Lung (tissue), 12 donors: Measurements from ENCODE around the gene CFAP74. TPM values are rescaled to one million over a fixed set of nuclear protein-coding genes. Genes with fewer than 3 reads are reported as not detected.

ENCODE experiments used
- ATAC-seq: fragments of 200-7000 bp; cut with Tn5 transposase; one replicate; pipeline ENCODE4 v1.9.1; 2020; ENCODE audit warnings: moderate number of reproducible peaks; ENCODE audit not compliant: insufficient read depth, low FRiP score
- DNase-seq, 3 donors: peaks; one replicate each; pipeline ENCODE4 v3.0.0-alpha.2; 2013 to 2017
- H3K27ac ChIP-seq, 2 donors: one replicate each; pipeline ENCODE4 v1.5.1; 2013; ENCODE audit warnings: mild to moderate bottlenecking in 2 of 2, moderate library complexity in 2 of 2, control low read depth in 1 of 2, inconsistent platforms in 1 of 2, low read depth in 1 of 2, low read length in 1 of 2
- H3K27me3 ChIP-seq, 3 donors: one replicate each; pipeline ENCODE4 v1.5.1; 2013; ENCODE audit warnings: low read length in 2 of 3; ENCODE audit not compliant: control insufficient read depth in 3 of 3, insufficient read depth in 3 of 3
- H3K36me3 ChIP-seq, 4 donors: one replicate each; pipeline ENCODE4 v1.5.1; 2013; ENCODE audit warnings: low read length in 4 of 4, mild to moderate bottlenecking in 1 of 4, moderate library complexity in 1 of 4; ENCODE audit not compliant: control insufficient read depth in 4 of 4, insufficient read depth in 4 of 4
- H3K4me1 ChIP-seq, 5 donors: one replicate each; pipeline ENCODE4 v1.5.1; 2013; ENCODE audit warnings: low read length in 5 of 5, mild to moderate bottlenecking in 2 of 5, moderate library complexity in 1 of 5; ENCODE audit not compliant: control insufficient read depth in 5 of 5, insufficient read depth in 5 of 5
- H3K4me3 ChIP-seq: one replicate; pipeline ENCODE4 v1.5.1; 2013; ENCODE audit warnings: mild to moderate bottlenecking, control low read depth, moderate library complexity
- H3K9ac ChIP-seq, 2 donors: one replicate each; pipeline ENCODE4 v1.5.1; 2013; ENCODE audit warnings: low read length in 2 of 2, control low read depth in 1 of 2; ENCODE audit not compliant: insufficient read depth in 1 of 2
- H3K9me3 ChIP-seq, 4 donors: one replicate each; pipeline ENCODE4 v1.5.1; 2013; ENCODE audit warnings: low read length in 3 of 4, mild to moderate bottlenecking in 1 of 4, moderate library complexity in 1 of 4; ENCODE audit not compliant: control insufficient read depth in 4 of 4, insufficient read depth in 3 of 4
- CTCF ChIP-seq: IDR thresholded peaks from 2 replicates; pipeline ENCODE4 v1.5.1; 2012; ENCODE audit warnings: mild to moderate bottlenecking; ENCODE audit errors: control extremely low read depth, extremely low read depth
- WGBS, 2 donors: extraction: QIAGEN DNeasy Blood & Tissue Kit; methylation state at CpG; one replicate each; pipeline ENCODE4 v1.1.7; 2013; 5-methylcytosine and 5-hydroxymethylcytosine counted together
- polyA plus RNA-seq, 2 donors: library from polyadenylated mRNA; stranded (reverse); fragments of 200-250 nt; gene quantifications; one replicate each; pipeline ENCODE4 v1.2.1, GENCODE V29; 2013
- total RNA-seq, 2 donors: library from RNA; depleted of rRNA in 1 of 2; stranded (reverse); fragments of >200 nt in 1 of 2; gene quantifications; one replicate each; pipeline ENCODE4 v1.2.1, GENCODE V29; 2014 to 2021
- donor health status: control.
- donor health status: control.
- donor health status: Bipolar disorder and iron deficiency.
- donor health status: healthy.
- donor health status: DM: yes; HTN: yes; CAD: no.

The CFAP74 gene
- total and polyA plus RNA-seq, 4 donors: 3.1 to 20.8 (median 5.3) TPM

GRCh38 chr1:2028870-2029560 is 25.4 kb upstream of the CFAP74 start:
- 86 to 92% methylated on average over 26 of the region's 26 CpGs for WGBS, 2 donors
- no peak for TF ChIP-seq CTCF
- H3K9me3 ChIP-seq: no peaks in the 10 kb centered on the region
- DNase-seq (no peak), ATAC-seq (no peak)
- no peak overlapping the region for H3K27ac ChIP-seq
- H3K4me3 ChIP-seq: no peak overlapping the region
- H3K4me1 ChIP-seq: peaks cover 0 to 16% (median 4%) of the 10 kb centered on the region in 5 donors
- H3K36me3 ChIP-seq: no peaks in the 10 kb centered on the region
- H3K9ac ChIP-seq: no peak overlapping the region
- peaks cover 0 to 4% (median 0%) of the 10 kb centered on the region in 3 donors for H3K27me3 ChIP-seq

- Histone ChIP-seq H3K27ac (no peak overlapping the region), H3K9me3 (peaks cover 0 to 3% (median 0%) of the 10 kb centered on the region in 4 donors), H3K9ac (no peak overlapping the region), H3K27me3 (peaks cover 0 to 4% (median 0%) of the 10 kb centered on the region in 3 donors), H3K4me3 (no peak overlapping the region), H3K36me3 (no peaks in the 10 kb centered on the region), H3K4me1 (peaks cover 0 to 16% (median 4%) of the 10 kb centered on the region in 5 donors)
- TF ChIP-seq CTCF: no peak
- ATAC-seq: no peak
- WGBS, 2 donors: 92% methylated on average over 45 to 46 of the region's 46 CpGs
- no peak for DNase-seq
Measured at GRCh38 chr1:2027961-2028583, 24.5 kb upstream of the CFAP74 start.

- TF ChIP-seq CTCF: no peak
- DNase-seq: peak; percentile 83 to 92 (median 84)
- Histone ChIP-seq H3K9me3 (peaks cover 0 to 3% (median 0%) of the 10 kb centered on the region in 4 donors), H3K27me3 (peaks cover 1 to 17% (median 11%) of the 10 kb centered on the region in 3 donors), H3K36me3 (no peaks in the 10 kb centered on the region), H3K27ac (peak overlapping the region in 1 of 2 donors; percentile 26), H3K9ac (no peak overlapping the region), H3K4me1 (peaks cover 0 to 17% (median 4%) of the 10 kb centered on the region in 5 donors), H3K4me3 (no peak overlapping the region)
- no peak for ATAC-seq
- WGBS, 2 donors: 40 to 44% methylated on average over 39 of the region's 39 CpGs
Measured at GRCh38 chr1:2025491-2025981, 21.9 kb upstream of the CFAP74 start.
